Measurements from ENCODE around the gene DRD5.

DNA sequence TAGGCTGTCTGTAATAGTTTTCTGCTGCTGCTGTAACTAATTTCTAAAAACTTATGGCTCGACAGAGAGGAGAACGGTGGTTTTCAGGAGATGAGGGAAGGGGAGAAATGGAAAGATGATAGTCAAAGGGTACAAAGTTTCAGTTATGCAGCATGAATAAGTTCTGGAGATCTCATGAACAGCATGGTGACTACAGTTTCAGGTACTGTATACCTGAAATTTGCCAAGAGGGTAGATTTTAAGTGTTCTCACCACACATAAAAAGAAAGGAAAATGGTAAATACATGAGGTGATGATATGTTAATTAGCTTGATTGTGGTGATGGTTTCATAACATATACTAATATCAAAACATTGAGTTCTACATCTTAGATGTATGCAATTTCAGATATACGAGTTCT, 34.9 kb downstream of the DRD5 start:
- TF ChIP-seq CTCF (IDR thresholded peaks at IDR 0.05), result no peak
- no peak for TF ChIP-seq POLR2A (IDR thresholded peaks at IDR 0.05)
- no peak for TF ChIP-seq POLR2AphosphoS5 (IDR thresholded peaks at IDR 0.05; ENCODE audit: insufficient read depth in 1 of 2, low read depth in 1 of 2)

Measured in vagina (tissue), 2 donors.